Inferior parietal cortex (tissue), 1 donor: Measurements from ENCODE around the gene SHC3.

Experiments
- DNase-seq: peaks from one replicate; pipeline ENCODE4 v3.0.0-alpha.2; 2016; ENCODE audit errors: extremely low spot score

SHC3 gene

DNA sequence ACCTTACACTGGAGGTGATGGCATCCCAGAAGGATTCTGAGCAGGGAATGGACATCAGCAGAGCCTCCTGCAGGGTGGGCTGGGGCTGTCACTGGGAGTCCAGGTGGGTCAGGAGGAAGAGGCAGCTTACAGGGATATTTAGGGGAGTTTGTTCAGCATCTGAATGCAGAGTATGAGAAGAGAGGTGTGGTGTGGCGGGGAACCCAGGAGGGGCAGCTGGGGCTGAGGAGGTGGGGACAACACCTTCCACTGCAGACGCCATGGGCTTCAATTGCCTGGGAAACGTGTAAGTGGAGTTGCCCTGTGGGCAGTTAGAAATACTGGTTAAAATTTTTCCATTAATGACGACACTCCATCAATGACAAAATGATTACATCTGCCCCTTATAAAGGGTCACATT lies 153.9 kb downstream of the SHC3 start:
- DNase-seq, result no peak

DNA sequence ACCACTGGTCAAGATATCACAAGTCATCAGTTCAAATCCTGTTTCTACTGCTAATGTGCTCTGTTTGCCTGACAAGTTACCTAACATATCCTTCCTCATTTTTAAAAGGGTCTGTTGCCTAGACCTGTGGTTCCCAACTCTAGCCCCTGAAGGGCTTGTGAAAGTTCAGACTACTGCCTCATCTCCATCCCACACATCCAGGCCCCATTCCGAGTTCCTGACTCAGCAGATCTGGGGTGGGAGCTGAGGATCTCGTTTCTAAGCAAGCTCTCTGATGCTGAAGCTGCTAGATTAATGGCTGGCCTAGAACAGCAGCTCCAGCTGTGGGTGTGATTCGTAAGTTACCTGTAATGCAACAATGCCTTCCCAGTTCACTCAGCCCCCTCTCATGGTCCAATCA lies 154.9 kb downstream of the SHC3 start:
- no peak for DNase-seq

DNA sequence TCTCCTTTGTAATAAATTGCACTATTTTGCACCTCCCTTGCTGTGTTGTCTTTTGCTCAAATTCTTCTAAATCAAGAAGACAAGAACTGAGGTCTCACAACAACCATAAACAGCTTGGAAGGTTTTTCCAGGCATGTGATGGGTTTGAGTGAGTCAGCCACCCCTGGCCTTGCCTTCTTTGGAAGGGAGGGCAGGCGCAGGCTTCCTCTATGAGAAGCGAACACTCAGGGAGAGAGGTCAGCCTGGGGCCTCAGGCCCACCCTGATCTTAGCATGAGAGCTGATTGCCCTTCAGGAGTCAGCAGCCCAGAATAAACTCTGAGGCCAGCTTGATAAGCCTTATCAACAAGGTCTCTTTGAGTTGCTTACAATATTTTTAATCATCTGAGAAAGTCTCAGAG lies 155.7 kb downstream of the SHC3 start:
- no peak for DNase-seq

DNA sequence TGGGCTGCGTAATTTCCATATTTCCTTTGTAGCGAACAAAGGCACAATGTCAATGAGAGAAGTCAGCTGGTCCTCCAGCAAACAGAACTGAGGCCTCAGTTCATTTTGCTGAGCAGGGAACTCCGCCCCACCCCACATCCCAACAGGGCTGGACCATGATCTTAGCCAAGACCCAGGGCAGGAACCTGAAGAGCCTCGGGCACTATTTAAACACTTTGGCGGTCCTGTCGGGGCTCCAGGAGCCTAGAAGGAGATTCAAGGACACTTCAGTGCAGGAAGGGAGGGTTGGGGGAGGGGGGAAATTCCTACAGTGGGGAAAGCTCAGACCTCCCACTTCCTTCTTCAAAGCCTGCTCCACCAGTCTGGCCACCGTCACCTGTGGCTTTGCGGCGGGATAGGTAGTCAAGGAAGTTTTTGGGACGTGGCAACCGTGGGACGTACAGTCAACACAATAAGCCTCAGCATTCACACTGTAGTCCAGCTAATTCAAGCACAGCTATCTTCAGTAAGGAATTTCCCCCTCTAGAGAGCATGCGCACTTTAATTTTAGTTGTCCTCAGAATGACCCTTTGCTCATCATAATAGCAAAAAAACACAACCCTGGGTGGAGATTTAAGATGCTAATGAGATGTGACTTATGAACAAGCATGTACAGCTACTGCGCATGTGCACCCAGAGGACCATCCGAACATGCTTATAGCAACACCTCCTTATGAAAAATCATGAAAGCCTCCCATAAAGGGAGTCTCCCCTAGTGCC lies 156.4 kb downstream of the SHC3 start:
- no peak for DNase-seq

- no peak for DNase-seq
Measured at GRCh38 chr9:89021154-89021803, 157.3 kb downstream of the SHC3 start.

DNA sequence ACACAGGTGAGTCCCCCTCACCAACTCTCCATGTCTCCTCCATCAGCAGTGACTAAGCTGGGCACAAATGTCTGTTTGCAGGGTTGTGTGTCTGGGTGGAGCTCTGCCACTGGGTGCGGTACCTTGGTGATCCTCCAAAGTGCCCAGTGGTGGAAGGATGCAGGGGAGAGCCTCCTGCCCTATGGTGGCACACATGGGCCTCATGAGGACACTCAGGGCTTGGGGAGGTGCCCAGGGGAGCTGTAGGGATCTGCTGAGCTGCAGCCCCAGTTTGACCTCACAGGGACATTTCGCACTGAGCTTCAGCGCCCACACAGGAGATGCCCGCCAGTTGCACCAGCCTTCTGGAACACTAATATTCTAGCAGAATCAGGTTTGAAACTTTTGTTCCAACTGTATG lies 157.9 kb downstream of the SHC3 start:
- no peak for DNase-seq

GRCh38 chr9:89015336-89015735 lies 163.3 kb downstream of the SHC3 start:
- DNase-seq, result no peak

- no peak for DNase-seq
Measured at GRCh38 chr9:89014153-89014552, 164.5 kb downstream of the SHC3 start.

GRCh38 chr9:89013660-89014059 lies 165.0 kb downstream of the SHC3 start:
- no peak for DNase-seq

- no peak for DNase-seq
Measured at GRCh38 chr9:89012294-89013042, 166.2 kb downstream of the SHC3 start.

DNA sequence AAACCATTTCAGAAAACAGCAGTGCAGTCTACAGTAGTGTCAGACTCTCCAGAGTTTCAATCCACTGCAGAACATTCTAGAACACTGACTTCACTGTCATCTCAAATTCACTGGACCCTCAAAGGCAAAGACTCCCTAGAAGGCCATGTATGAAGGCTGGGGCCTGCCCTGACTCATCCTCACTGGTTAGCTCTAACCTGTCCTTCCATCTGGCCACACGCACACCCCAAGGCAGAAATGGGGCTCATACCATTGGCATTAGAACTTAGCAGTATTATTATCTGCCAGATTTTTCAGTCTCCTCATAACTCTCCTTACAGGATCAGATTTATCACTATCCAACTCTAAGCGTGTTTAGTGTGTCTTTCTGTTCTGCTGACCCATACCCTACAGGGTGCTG lies 166.9 kb downstream of the SHC3 start:
- no peak for DNase-seq

DNA sequence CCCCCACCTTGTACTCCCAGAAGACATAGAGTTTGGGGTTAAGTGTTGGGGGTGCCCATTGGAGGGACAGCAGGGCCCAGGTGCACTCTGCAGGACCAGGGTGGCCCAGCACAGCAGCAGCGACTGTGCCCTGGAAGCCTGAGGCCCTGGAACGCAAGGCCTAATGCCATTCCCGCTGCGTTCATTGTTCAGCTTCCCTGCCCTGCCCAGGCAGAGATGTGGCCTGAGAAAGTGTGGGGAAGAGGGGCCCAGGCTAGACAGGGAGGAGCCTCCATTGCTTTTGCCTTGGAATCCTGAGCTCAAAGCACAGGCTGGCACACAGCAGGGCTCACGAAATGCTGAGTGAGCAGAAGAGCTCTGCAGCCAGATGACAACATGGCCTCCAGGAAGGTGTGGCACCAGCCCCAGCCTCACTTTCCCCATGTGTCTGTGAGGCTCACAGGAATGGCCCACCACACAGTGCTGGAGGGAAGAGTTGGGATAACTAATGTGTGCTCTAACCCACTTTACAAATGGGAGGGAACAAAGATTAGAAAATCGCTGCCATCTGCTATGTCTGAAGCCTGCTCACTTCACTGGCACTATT lies 168.0 kb downstream of the SHC3 start:
- DNase-seq, result no peak

DNA sequence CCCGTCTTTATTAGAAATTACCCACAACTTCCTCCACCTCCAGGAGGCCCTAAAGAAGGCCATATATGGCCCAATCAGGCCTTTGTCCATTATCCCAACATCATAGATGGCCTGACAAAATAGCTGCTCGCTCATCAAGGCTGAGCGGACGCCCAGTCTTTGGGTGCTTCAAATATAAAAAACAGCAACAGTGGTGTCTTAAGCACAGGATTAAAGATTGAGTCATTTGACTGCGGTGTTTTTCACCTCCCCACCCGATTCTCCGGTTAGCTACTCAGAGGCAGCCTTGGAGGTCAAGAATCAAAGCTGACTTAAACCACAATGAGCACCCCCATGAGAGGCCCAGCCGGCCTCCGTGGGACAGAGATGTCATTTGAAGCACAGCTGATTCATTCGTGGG lies 168.6 kb downstream of the SHC3 start:
- DNase-seq, result no peak

DNA sequence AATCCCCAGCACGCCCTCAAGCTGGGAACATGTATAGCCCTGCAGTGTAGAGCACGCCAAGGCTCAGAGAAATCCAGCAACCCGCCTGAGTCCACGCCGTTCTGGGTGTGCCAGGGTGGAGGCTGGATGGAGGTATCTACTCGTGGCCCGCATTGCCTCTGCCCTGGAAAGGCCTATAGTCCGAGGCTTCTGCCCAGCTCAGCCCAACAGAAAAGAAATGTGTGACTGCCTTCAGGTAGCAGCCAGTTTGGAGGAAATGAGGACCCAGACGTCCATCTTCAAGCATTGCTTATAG lies 169.1 kb downstream of the SHC3 start:
- DNase-seq, result no peak

DNA sequence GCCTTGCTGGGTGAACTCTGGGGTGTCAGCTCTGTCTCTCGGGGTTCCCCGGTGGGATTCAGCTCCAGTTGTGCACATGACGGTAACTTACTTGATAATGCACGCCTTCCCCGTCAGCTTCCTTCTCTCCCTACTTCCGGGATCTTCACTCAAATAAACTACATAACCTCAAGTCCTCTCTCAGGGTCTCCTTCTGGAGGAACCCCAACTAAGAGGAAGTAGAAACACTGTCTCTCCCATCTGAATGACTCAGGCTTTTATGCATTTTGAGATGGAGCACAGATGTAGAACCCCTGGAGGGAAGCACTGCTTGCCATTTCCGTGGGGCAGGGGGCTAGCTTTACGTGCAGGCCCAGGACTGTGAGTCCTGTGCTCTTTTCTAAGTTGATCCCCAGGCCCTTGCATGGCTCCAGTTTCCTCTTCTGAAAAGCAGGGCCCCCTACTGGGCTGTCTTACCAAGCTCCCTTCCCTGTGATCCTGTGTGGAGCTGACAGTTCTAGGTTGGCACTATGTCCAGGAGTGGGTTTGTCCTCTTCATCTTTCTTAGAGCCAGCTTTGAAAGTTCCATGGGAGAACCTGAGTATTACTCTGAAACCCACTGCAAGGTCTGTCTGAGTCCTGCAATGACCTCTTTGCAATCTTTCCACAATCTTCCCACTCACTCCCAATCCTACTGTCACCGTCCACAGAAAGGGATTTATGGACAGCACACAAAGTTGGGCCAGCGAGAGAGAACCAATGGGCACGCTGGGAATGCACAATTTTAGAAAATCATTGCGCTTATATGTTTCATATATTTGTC lies 169.7 kb downstream of the SHC3 start:
- DNase-seq, result no peak

DNA sequence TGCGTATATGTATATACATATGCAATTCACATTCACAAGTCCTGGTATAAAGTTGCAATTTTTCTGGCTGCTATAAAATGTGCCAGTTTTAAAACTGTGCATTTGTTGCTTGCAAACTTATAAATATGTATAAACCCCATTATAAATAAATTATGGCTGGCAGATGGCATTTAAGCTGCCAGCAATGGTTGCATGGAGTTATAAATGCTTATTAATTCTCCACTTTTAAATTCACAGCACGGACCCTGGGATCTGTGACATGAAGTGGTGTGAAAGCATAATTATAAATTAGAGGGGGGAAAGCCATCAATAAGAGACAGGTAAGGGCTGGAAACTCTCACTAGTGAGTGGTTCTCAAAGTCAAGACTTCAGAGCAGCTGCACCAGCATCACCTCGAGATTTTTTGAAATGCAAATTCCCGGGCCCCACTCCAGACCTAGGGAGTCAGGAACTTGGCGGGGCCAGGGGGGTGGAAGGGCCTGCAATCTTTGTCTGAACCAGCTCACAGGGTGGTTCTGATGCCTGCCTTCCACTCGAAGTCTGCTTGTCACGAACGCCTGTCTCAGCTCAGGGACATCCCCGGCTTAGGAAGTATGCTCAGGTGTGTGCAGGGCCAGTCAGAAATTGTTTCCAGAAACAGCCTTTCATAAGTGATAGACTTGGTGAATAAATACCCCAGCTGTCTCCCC lies 170.4 kb downstream of the SHC3 start:
- DNase-seq, result no peak

DNA sequence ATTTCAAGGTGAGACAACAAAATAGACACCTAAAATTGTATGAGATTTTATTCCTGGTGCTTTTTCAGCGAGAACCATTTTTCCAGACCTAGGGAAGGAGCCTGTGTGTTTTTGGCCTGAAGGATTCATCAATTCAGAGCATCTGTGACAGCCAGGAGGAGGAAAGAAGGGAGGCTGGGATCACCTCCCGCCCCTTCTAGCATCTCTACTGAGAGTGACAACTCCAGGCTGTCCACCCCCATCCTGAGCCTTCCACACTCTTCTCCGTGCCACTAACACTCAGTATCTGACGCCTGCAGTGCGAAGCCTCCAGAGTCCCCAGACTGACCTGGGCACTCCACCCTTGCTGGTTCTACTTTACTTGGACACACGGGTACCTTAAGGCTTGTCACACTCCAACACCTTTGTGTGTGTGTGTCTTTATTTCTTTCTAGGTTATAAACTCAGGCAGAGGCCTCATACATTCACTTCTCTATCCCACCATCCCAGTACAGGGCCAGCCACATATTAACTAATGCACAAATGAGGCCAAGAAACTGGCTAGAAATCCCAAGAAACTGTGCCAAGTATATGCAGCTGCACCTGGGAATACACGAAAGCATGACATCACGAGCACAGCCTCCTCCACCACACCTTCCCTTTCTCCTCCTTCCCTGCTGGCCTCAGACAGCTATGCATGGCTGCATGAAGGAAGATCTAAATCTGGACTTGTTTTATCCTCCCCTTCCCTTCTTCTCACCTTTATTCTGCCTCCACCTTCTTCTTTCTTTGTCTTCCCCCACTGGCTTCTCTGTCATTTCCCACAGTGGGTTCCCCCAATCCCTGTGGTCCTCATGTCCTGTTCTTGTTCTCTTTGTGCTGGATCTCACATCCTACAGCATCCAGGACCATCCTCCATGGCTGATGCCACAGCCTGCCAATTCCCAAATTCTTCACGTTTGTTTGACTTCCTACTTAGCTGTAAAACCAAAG lies 171.3 kb downstream of the SHC3 start:
- DNase-seq, result no peak

- peak; percentile 8 for DNase-seq
Measured at GRCh38 chr9:89006267-89006666, 172.4 kb downstream of the SHC3 start.

DNA sequence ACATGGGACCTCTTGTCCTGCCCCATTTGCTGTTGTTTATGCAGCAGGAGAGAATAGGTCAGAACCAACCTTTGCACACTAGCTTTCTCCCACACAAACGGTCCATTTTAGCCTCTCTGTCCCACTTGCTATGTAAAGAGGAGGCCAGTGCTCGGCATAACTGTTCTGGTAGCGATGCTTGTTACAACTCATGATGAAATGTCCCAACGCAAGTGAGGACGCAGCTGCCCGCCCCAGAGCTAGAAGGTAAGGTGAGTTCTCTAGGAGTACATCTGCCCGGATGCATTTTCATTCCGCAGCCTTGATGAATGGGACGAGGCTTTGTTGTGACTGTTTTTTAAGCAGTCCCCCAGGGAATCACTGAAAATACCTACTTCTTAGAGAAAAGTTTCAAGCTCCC lies 173.3 kb downstream of the SHC3 start:
- no peak for DNase-seq

DNA sequence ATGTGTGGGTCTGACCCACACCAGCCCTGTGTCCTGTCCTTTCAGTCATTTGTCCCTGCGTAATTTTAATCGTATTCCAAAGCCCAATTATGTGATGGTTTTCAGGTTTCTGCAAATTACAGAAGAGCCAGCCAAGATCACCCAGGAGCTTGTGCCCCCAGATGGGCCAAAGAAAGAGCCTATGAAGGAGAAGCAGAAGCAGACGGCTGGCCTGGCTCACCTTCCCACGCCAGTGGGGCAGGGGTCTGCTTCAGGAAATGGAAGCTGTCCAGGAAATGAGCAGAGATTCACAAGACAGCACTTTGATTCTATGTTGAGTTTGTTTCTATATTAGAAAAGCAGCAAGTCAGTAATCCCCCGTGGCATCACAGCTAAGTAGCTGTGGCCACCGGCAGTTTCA lies 175.6 kb downstream of the SHC3 start:
- DNase-seq, result no peak
